ENCODE measurements around the gene CHAD. TPM values are rescaled to one million over a fixed set of nuclear protein-coding genes. Genes with fewer than 3 reads are reported as not detected.

CHAD gene
- total and polyA plus RNA-seq, 2 of the 4 experiments (the other 2 are of a cell fraction) = 0.03 TPM; not detected in 1

GRCh38 chr17:50423553-50424159 is 45.0 kb downstream of the CHAD start:
- POLR2A ChIA-PET (ENCODE audit: unreplicated experiment) = no interaction called here
- Histone ChIP-seq H3K4me2 (ENCODE audit: low read depth, low read length) (peak overlapping the region; percentile 9; the same call in 1 of the 2 replicates), H2AFZ (replicated peaks; ENCODE audit: low read length, poor library complexity) (peak overlapping the region; percentile 70), H2AK9ac (replicated peaks; ENCODE audit: low read depth, low read length, poor library complexity) (no peak overlapping the region), H2BK20ac (ENCODE audit: low read depth, low read length) (peak overlapping the region; percentile 44; the same call in 1 of the 2 replicates), H4K5ac (ENCODE audit: low read depth, low read length) (no peak overlapping the region), H2BK5ac (ENCODE audit: low read depth, low read length, poor library complexity, severe bottlenecking) (peak overlapping the region; percentile 60), H2BK15ac (ENCODE audit: low read depth, low read length) (no peak overlapping the region; the same call in 2 of the 3 replicates), H2AK5ac (ENCODE audit: low read depth, low read length) (peak overlapping the region; percentile 41; the same call in 1 of the 2 replicates), H3K4me3 (ENCODE audit: insufficient read depth, low read depth, low read length) (no peak overlapping the region), H2BK120ac (ENCODE audit: low read depth, low read length) (peak overlapping the region; percentile 17; the same call in 1 of the 2 replicates), H3K9me3 (ENCODE audit: control insufficient read depth, insufficient read depth, low read length) (no peaks in the 10 kb centered on the region), H3K18ac (ENCODE audit: low read depth, low read length) (peak overlapping the region; percentile 22; the same call in 1 of the 2 replicates), H3K27ac (ENCODE audit: insufficient read depth, low read length) (peak overlapping the region; percentile 78; the same call in 1 of the 2 replicates), H3K56ac (ENCODE audit: extremely low read depth, insufficient read depth, low read length) (no peak overlapping the region), H4K8ac (ENCODE audit: low read depth in 2 of 2, low read length in 2 of 2) (peak overlapping the region in 1 of 2 experiments; percentile 93; a peak in 3 of 4 replicates), H4K91ac (ENCODE audit: insufficient read depth, low read depth, low read length) (0 out of 2 replicates have a peak overlapping the region, but pooled peaks have one; percentile 0), H3K36me3 (ENCODE audit: control insufficient read depth, insufficient read depth, low read length) (no peaks in the 10 kb centered on the region), H3K9me1 (ENCODE audit: insufficient read depth, low read length) (peaks cover 14% of the 10 kb centered on the region), H3K9ac (ENCODE audit: low read depth, low read length) (no peak overlapping the region), H3K4me1 (ENCODE audit: control insufficient read depth, insufficient read depth, low read length) (peaks cover 27% of the 10 kb centered on the region), H3K23ac (ENCODE audit: low read depth, low read length) (no peak overlapping the region), H3K27me3 (ENCODE audit: control insufficient read depth, insufficient read depth, low read length) (no peaks in the 10 kb centered on the region), H3K79me1 (ENCODE audit: low read depth in 1 of 2, low read length in 2 of 2) (peaks cover 11 to 42% of the 10 kb centered on the region in 2 experiments; a peak in 3 of 4 replicates), H3K14ac (replicated peaks; ENCODE audit: low read depth, low read length) (0 out of 2 replicates have a peak overlapping the region, but pooled peaks have one; percentile 6), H3K4ac (ENCODE audit: low read depth, low read length) (peak overlapping the region; percentile 92; the same call in 1 of the 2 replicates), H4K20me1 (ENCODE audit: insufficient read depth, low read length) (no peaks in the 10 kb centered on the region)
- in situ Hi-C loops (cut with MboI; ENCODE audit: low sequenced_read_pairs) = no loop called here
- BruUV-seq (replicated peaks) = no TSS peak
- peak; percentile 48 for ATAC-seq (ENCODE audit: low read depth)
- peak; percentile 91 for DNase-seq
- dilution Hi-C loops (cut with HindIII; ENCODE audit: low sequenced_read_pairs, unreplicated experiment) = no loop called here
- intact Hi-C loops (cut with micrococcal nuclease) = no loop called here
- CTCF ChIA-PET = no interaction called here
- WGBS, 2 experiments (ENCODE audit: extremely low coverage in 2 of 2, insufficient read length in 1 of 2) = no CpG with 5 or more reads among the region's 6 CpGs
- no peak for TF ChIP-seq RAD21 (IDR thresholded peaks at IDR 0.05; ENCODE audit: low read length)
- TF ChIP-seq CEBPB (IDR thresholded peaks at IDR 0.05; ENCODE audit: low read depth, low read length) = no peak
- no peak for TF ChIP-seq CHD1 (IDR thresholded peaks at IDR 0.05; ENCODE audit: low read depth, low read length)
- TF ChIP-seq, protein P1, sequence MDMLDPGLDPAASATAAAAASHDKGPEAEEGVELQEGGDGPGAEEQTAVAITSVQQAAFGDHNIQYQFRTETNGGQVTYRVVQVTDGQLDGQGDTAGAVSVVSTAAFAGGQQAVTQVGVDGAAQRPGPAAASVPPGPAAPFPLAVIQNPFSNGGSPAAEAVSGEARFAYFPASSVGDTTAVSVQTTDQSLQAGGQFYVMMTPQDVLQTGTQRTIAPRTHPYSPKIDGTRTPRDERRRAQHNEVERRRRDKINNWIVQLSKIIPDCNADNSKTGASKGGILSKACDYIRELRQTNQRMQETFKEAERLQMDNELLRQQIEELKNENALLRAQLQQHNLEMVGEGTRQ (IDR thresholded peaks at IDR 0.05; ENCODE audit: low read depth, low read length) = peak; percentile 74
- no peak for TF ChIP-seq SMC3 (IDR thresholded peaks at IDR 0.05; ENCODE audit: low read depth, low read length)
- no peak for TF ChIP-seq ELK1 (IDR thresholded peaks at IDR 0.05; ENCODE audit: borderline replicate concordance, low read depth, low read length)
- TF ChIP-seq MAFK (IDR thresholded peaks at IDR 0.05; ENCODE audit: low read depth, low read length) = no peak
- TF ChIP-seq BHLHE40 (IDR thresholded peaks at IDR 0.05; ENCODE audit: low read depth, low read length) = 0 out of 2 replicates have a peak, but pooled peaks have one; percentile 49
- TF ChIP-seq MXI1 (IDR thresholded peaks at IDR 0.05; ENCODE audit: borderline replicate concordance, low read depth, low read length) = no peak
- no peak for TF ChIP-seq POLR2A (IDR thresholded peaks at IDR 0.05; ENCODE audit: low read depth, low read length)
- no peak for TF ChIP-seq NFE2L2 (IDR thresholded peaks at IDR 0.05; ENCODE audit: low read depth, low read length)
- TF ChIP-seq MAZ (IDR thresholded peaks at IDR 0.05; ENCODE audit: borderline replicate concordance, low read depth, low read length) = peak; percentile 40; the same call in 1 of the 2 replicates
- TF ChIP-seq RCOR1 (IDR thresholded peaks at IDR 0.05; ENCODE audit: insufficient replicate concordance, low read length) = no peak
- peak; percentile 52; the same call in 1 of the 2 replicates for TF ChIP-seq FOS (IDR thresholded peaks at IDR 0.05; ENCODE audit: low read depth, low read length)
- TF ChIP-seq RFX5 (IDR thresholded peaks at IDR 0.05; ENCODE audit: low read depth, low read length) = no peak
